ENCODE data around the gene CADM2. TPM values are rescaled to one million over a fixed set of nuclear protein-coding genes. Genes with fewer than 3 reads are reported as not detected.

CADM2 gene
- total RNA-seq, 1 experiment from 2014 or later = not detected

DNA sequence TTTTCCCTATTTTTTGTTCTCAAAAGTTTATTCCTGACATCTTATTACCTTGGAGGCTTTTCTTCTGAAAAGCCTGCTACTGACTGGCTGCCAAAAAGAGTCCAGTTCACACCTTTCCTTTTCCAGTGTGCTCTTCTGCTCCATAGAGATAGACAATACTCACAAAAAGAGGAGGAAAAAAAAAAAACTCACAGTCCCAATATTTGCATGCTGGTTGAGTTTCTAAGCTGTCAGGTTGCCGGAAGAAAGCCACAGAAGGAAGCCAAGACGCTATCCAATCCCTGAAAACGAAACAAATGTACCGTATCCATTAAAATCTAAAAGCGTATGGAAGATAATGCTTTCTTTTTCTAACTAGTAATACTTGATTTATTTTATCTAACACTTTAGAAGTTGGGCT is 299.5 kb downstream of the CADM2 start:
- Mint-ChIP-seq H3K36me3 (ENCODE audit: insufficient read depth, unreplicated experiment) (no peaks in the 10 kb centered on the region), H3K9me3 (ENCODE audit: unreplicated experiment) (no peaks in the 10 kb centered on the region), H3K27ac (ENCODE audit: unreplicated experiment) (no peak overlapping the region), H3K27me3 (ENCODE audit: insufficient read depth, unreplicated experiment) (peaks cover 3% of the 10 kb centered on the region), H3K4me3 (ENCODE audit: unreplicated experiment) (no peak overlapping the region), H3K4me1 (ENCODE audit: low read depth, unreplicated experiment) (no peaks in the 10 kb centered on the region)
- no peak for DNase-seq
- intact Hi-C loops (cut with micrococcal nuclease; ENCODE audit: unreplicated experiment) = no loop called here
- no TSS peak for BruUV-seq (replicated peaks)
- Histone ChIP-seq H3K4me3 (ENCODE audit: low read depth, low read length) (no peak overlapping the region), H3K9me3 (no peaks in the 10 kb centered on the region), H3K27me3 (replicated peaks; ENCODE audit: control insufficient read depth, insufficient read depth, low read length) (no peaks in the 10 kb centered on the region), H3K4me1 (no peaks in the 10 kb centered on the region), H3K36me3 (ENCODE audit: control insufficient read depth, insufficient read depth, low read length) (no peaks in the 10 kb centered on the region)
- ChIA-PET CTCF (no interaction called here), POLR2A (no interaction called here)
- TF ChIP-seq, protein P1, sequence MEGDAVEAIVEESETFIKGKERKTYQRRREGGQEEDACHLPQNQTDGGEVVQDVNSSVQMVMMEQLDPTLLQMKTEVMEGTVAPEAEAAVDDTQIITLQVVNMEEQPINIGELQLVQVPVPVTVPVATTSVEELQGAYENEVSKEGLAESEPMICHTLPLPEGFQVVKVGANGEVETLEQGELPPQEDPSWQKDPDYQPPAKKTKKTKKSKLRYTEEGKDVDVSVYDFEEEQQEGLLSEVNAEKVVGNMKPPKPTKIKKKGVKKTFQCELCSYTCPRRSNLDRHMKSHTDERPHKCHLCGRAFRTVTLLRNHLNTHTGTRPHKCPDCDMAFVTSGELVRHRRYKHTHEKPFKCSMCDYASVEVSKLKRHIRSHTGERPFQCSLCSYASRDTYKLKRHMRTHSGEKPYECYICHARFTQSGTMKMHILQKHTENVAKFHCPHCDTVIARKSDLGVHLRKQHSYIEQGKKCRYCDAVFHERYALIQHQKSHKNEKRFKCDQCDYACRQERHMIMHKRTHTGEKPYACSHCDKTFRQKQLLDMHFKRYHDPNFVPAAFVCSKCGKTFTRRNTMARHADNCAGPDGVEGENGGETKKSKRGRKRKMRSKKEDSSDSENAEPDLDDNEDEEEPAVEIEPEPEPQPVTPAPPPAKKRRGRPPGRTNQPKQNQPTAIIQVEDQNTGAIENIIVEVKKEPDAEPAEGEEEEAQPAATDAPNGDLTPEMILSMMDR (IDR thresholded peaks at IDR 0.05; ENCODE audit: insufficient read depth in 1 of 2, low read depth in 1 of 2, low read length in 1 of 2, severe bottlenecking in 1 of 2, unreplicated experiment in 1 of 2) = no peak

DNA sequence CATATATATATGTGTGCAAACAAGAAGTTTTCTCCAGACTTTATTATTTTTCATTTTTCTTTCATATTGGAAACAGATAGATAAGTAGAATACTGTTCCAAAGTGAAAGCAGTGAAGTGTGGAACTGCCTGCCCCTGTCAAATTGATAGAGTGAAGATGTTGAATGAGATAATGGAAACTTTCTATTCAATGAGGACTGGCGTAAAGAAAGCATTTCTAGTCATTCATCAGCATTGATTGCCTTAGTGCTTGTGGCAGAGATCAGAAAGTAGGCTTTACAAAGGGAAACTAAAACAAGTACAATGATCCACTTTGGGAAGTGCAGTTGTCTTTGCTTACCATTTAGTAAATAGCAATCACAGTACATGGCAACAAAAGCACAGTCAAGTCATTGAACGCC is 300.0 kb downstream of the CADM2 start:
- H3K27me3 ChIP-seq (replicated peaks; ENCODE audit: control insufficient read depth, insufficient read depth, low read length) = no peaks in the 10 kb centered on the region
- H3K36me3 Mint-ChIP-seq (ENCODE audit: insufficient read depth, unreplicated experiment) = no peaks in the 10 kb centered on the region
- no peaks in the 10 kb centered on the region for H3K9me3 Mint-ChIP-seq (ENCODE audit: unreplicated experiment)
- no peaks in the 10 kb centered on the region for H3K4me1 ChIP-seq
- no peaks in the 10 kb centered on the region for H3K4me1 Mint-ChIP-seq (ENCODE audit: low read depth, unreplicated experiment)
- no peak for DNase-seq
- H3K4me3 Mint-ChIP-seq (ENCODE audit: unreplicated experiment) = no peak overlapping the region
- H3K4me3 ChIP-seq (ENCODE audit: low read depth, low read length) = no peak overlapping the region
- ChIA-PET CTCF (no interaction called here), POLR2A (no interaction called here)
- no TSS peak for BruUV-seq (replicated peaks)
- no peaks in the 10 kb centered on the region for H3K36me3 ChIP-seq (ENCODE audit: control insufficient read depth, insufficient read depth, low read length)
- peaks cover 3% of the 10 kb centered on the region for H3K27me3 Mint-ChIP-seq (ENCODE audit: insufficient read depth, unreplicated experiment)
- H3K9me3 ChIP-seq = no peaks in the 10 kb centered on the region
- H3K27ac Mint-ChIP-seq (ENCODE audit: unreplicated experiment) = no peak overlapping the region
- intact Hi-C loops (cut with micrococcal nuclease; ENCODE audit: unreplicated experiment) = no loop called here
- TF ChIP-seq, protein P1 (IDR thresholded peaks at IDR 0.05; ENCODE audit: insufficient read depth in 1 of 2, low read depth in 1 of 2, low read length in 1 of 2, severe bottlenecking in 1 of 2, unreplicated experiment in 1 of 2) = no peak

DNA sequence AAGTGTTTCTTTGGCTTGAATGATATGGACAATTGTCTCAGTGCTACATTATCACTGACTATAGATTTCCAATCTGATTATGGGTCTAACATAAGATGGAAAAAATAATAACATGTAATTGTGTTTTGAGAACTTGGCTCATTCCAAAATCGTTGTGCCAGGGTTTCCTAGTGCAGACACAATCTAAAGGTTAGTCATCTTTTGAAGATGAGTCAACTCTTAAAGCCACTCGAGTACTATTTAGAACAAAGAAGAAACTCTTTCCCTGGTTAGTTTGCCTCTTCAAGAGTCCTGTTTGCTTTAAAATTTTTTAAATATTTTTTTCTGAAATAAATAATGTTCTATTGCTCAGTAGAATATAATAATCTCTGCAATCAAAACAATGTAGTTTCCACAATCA is 301.0 kb downstream of the CADM2 start:
- Histone ChIP-seq H3K4me3 (ENCODE audit: low read depth, low read length) (no peak overlapping the region), H3K4me1 (no peaks in the 10 kb centered on the region), H3K36me3 (ENCODE audit: control insufficient read depth, insufficient read depth, low read length) (no peaks in the 10 kb centered on the region), H3K27me3 (replicated peaks; ENCODE audit: control insufficient read depth, insufficient read depth, low read length) (no peaks in the 10 kb centered on the region), H3K9me3 (no peaks in the 10 kb centered on the region)
- Mint-ChIP-seq H3K9me3 (ENCODE audit: unreplicated experiment) (no peaks in the 10 kb centered on the region), H3K4me1 (ENCODE audit: low read depth, unreplicated experiment) (no peaks in the 10 kb centered on the region), H3K36me3 (ENCODE audit: insufficient read depth, unreplicated experiment) (no peaks in the 10 kb centered on the region), H3K27ac (ENCODE audit: unreplicated experiment) (no peak overlapping the region), H3K27me3 (ENCODE audit: insufficient read depth, unreplicated experiment) (peaks cover 3% of the 10 kb centered on the region), H3K4me3 (ENCODE audit: unreplicated experiment) (no peak overlapping the region)
- BruUV-seq (replicated peaks) = no TSS peak
- intact Hi-C loops (cut with micrococcal nuclease; ENCODE audit: unreplicated experiment) = no loop called here
- ChIA-PET CTCF (no interaction called here), POLR2A (no interaction called here)
- TF ChIP-seq, protein P1 (IDR thresholded peaks at IDR 0.05; ENCODE audit: insufficient read depth in 1 of 2, low read depth in 1 of 2, low read length in 1 of 2, severe bottlenecking in 1 of 2, unreplicated experiment in 1 of 2) = no peak
- DNase-seq = no peak

Data from Caco-2 (cell line).